Panc1 (cell line): Measurements from ENCODE around the gene TRAPPC5. TPM values are rescaled to one million over a fixed set of nuclear protein-coding genes. Genes with fewer than 3 reads are reported as not detected.

Experiments
- ATAC-seq: fragments of 200-7000 bp; cut with Tn5 transposase; 2 replicates; pipeline ENCODE4 v1.9.1; 2020; ENCODE audit warnings: mild to moderate bottlenecking, moderate library complexity
- BruUV-seq: library from RNA; stranded (reverse); fragments of 400-500 nt; replicated peaks from 2 replicates; lab custom pipeline; 2021; lab: Mats Ljungman, UMichigan
- CTCF ChIA-PET: fragments of 300-600 bp; sonication (Branson Sonifier 250); formaldehyde crosslinking; loops from one replicate; lab custom pipeline; 2022; ENCODE audit warnings: antibody characterized with exemption; lab: Charles Lee
- POLR2A ChIA-PET: fragments of 300-600 bp; sonication (Branson Sonifier 250); formaldehyde crosslinking; loops from one replicate; lab custom pipeline; 2022; ENCODE audit warnings: antibody characterized with exemption; lab: Charles Lee
- DNase-seq: peaks from one replicate; pipeline ENCODE4 v3.0.0-alpha.2; 2010; ENCODE audit warnings: low read depth, low spot score
- H3K27ac ChIP-seq: 2 replicates; pipeline ENCODE4 v1.5.1; 2011; ENCODE audit warnings: mild to moderate bottlenecking, low read length, inconsistent platforms
- H3K27me3 ChIP-seq: fragments of 200-500 bp; sonication (Bioruptor generic); 2 replicates; pipeline ENCODE4 v1.6.0; 2014; ENCODE audit warnings: low read length, inconsistent platforms; ENCODE audit not compliant: control insufficient read depth, insufficient read depth
- H3K36me3 ChIP-seq: fragments of 200-500 bp; sonication (Bioruptor generic); 2 replicates; pipeline ENCODE4 v1.5.1; 2014; ENCODE audit warnings: inconsistent platforms, mild to moderate bottlenecking, low read length, moderate library complexity; ENCODE audit not compliant: control insufficient read depth, insufficient read depth
- H3K4me1 ChIP-seq: 2 replicates; pipeline ENCODE4 v1.5.1; 2011; ENCODE audit warnings: inconsistent platforms, mild to moderate bottlenecking, low read length, moderate library complexity; ENCODE audit not compliant: control insufficient read depth, insufficient read depth
- H3K4me3 ChIP-seq, 2 experiments: 2 replicates each; pipeline ENCODE4 v1.5.1; 2011 to 2012; ENCODE audit warnings: low read depth in 2 of 2, low read length in 2 of 2, mild to moderate bottlenecking in 2 of 2, inconsistent platforms in 1 of 2, moderate library complexity in 1 of 2
- H3K9me3 ChIP-seq: fragments of 200-500 bp; sonication (Bioruptor generic); 2 replicates; pipeline ENCODE4 v1.5.1; 2014; ENCODE audit warnings: low read depth, mild to moderate bottlenecking, inconsistent platforms, low read length, moderate library complexity; ENCODE audit not compliant: control insufficient read depth, insufficient read depth
- POLR2AphosphoS5 ChIP-seq: IDR thresholded peaks from 2 replicates; pipeline ENCODE4 v1.6.1; 2012; ENCODE audit warnings: mild to moderate bottlenecking, low read depth, low read length, moderate library complexity
- SIN3A ChIP-seq: IDR thresholded peaks from 2 replicates; pipeline ENCODE4 v1.6.1; 2012; ENCODE audit warnings: low read depth, mild to moderate bottlenecking, low read length, moderate library complexity, borderline replicate concordance; ENCODE audit not compliant: insufficient read depth
- TCF7L2 ChIP-seq: IDR thresholded peaks from 2 replicates; pipeline ENCODE4 v1.6.1; 2011; ENCODE audit warnings: mild to moderate bottlenecking, low read depth, low read length, inconsistent platforms
- in situ Hi-C: cut with HindIII; loops from 2 replicates; pipeline ENCODE4 v1.10.0; 2016; ENCODE audit warnings: low sequenced_read_pairs, low pct_unique_long_range_greater_than_20kb
- intact Hi-C: fragments of 100-400 bp; cut with micrococcal nuclease; formaldehyde crosslinking; loops from one replicate; pipeline ENCODE4 v1.10.0; 2022; ENCODE audit not compliant: unreplicated experiment
- total RNA-seq: library from RNA; stranded (reverse); gene quantifications from one replicate; pipeline ENCODE4 v1.2.1, GENCODE V29; 2021; ENCODE audit not compliant: unreplicated experiment
- TF ChIP-seq, protein P1 (sequence below), 2 experiments: IDR thresholded peaks; 2 replicates each; pipeline ENCODE4 v1.6.1; 2011 to 2012; ENCODE audit warnings: low read depth in 2 of 2, control low read depth in 1 of 2, low read length in 1 of 2, mild to moderate bottlenecking in 1 of 2, moderate library complexity in 1 of 2; ENCODE audit not compliant: insufficient read depth in 1 of 2
- TF ChIP-seq, protein P2 (sequence below): fragments of 450-650 bp; IDR thresholded peaks from 2 replicates; pipeline ENCODE4 v1.5.1; 2017; ENCODE audit warnings: mild to moderate bottlenecking

TRAPPC5 gene
- total RNA-seq, 1 experiment from 2014 or later: 101 TPM

DNA sequence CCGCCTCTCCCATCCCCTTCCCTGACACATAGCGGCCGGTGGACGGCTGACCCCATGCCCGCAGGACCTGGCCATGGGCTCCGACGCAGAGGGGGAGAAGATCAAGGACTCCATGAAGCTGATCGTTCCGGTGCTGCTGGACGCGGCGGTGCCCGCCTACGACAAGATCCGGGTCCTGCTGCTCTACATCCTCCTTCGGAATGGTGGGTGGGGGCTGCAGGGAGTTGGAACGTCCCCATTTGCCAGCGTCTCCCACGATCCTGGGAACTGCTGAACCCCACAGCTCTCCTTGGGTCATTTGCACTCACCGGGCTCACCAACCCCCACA, 36.1 kb upstream of the TRAPPC5 start:
- in situ Hi-C loops: no loop called here
- ChIA-PET POLR2A (no interaction called here), CTCF (interaction anchor here (0.6 kb wide), 1 partner anchor 133 kb away, joined by 6 read pairs; no protein-coding TSS in a partner anchor)
- TF ChIP-seq TCF7L2 (no peak), POLR2AphosphoS5 (no peak), SIN3A (no peak)
- TF ChIP-seq, protein P1, sequence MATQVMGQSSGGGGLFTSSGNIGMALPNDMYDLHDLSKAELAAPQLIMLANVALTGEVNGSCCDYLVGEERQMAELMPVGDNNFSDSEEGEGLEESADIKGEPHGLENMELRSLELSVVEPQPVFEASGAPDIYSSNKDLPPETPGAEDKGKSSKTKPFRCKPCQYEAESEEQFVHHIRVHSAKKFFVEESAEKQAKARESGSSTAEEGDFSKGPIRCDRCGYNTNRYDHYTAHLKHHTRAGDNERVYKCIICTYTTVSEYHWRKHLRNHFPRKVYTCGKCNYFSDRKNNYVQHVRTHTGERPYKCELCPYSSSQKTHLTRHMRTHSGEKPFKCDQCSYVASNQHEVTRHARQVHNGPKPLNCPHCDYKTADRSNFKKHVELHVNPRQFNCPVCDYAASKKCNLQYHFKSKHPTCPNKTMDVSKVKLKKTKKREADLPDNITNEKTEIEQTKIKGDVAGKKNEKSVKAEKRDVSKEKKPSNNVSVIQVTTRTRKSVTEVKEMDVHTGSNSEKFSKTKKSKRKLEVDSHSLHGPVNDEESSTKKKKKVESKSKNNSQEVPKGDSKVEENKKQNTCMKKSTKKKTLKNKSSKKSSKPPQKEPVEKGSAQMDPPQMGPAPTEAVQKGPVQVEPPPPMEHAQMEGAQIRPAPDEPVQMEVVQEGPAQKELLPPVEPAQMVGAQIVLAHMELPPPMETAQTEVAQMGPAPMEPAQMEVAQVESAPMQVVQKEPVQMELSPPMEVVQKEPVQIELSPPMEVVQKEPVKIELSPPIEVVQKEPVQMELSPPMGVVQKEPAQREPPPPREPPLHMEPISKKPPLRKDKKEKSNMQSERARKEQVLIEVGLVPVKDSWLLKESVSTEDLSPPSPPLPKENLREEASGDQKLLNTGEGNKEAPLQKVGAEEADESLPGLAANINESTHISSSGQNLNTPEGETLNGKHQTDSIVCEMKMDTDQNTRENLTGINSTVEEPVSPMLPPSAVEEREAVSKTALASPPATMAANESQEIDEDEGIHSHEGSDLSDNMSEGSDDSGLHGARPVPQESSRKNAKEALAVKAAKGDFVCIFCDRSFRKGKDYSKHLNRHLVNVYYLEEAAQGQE (IDR thresholded peaks at IDR 0.05; ENCODE audit: insufficient read depth in 1 of 2, low read depth in 2 of 2, low read length in 1 of 2): no peak
- TF ChIP-seq, protein P2, sequence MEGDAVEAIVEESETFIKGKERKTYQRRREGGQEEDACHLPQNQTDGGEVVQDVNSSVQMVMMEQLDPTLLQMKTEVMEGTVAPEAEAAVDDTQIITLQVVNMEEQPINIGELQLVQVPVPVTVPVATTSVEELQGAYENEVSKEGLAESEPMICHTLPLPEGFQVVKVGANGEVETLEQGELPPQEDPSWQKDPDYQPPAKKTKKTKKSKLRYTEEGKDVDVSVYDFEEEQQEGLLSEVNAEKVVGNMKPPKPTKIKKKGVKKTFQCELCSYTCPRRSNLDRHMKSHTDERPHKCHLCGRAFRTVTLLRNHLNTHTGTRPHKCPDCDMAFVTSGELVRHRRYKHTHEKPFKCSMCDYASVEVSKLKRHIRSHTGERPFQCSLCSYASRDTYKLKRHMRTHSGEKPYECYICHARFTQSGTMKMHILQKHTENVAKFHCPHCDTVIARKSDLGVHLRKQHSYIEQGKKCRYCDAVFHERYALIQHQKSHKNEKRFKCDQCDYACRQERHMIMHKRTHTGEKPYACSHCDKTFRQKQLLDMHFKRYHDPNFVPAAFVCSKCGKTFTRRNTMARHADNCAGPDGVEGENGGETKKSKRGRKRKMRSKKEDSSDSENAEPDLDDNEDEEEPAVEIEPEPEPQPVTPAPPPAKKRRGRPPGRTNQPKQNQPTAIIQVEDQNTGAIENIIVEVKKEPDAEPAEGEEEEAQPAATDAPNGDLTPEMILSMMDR: no peak
- no peak for DNase-seq
- no peak for ATAC-seq
- no peaks in the 10 kb centered on the region for H3K9me3 ChIP-seq
- no TSS peak for BruUV-seq
- no peaks in the 10 kb centered on the region for H3K36me3 ChIP-seq
- no peaks in the 10 kb centered on the region for H3K4me1 ChIP-seq
- intact Hi-C loops: no loop called here
- H3K4me3 ChIP-seq: no peak overlapping the region
- no peak overlapping the region for H3K27ac ChIP-seq
- H3K27me3 ChIP-seq: no peaks in the 10 kb centered on the region

DNA sequence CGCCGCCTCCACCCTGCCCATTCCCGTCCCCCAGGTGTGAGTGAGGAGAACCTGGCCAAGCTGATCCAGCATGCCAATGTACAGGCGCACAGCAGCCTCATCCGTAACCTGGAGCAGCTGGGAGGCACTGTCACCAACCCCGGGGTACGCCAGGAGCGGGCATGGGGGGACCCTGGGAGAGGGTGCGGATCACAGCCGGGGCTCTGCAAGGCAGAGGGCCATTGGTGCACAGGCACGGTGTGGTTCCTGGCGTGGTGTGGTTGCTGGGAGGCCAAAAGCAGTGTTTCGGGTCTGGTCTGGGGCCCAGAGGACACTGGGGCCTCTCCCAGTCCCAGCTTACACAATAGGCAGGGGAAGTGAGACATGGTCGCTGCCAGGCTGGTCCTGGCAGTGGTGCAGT, 35.5 kb upstream of the TRAPPC5 start:
- ChIA-PET CTCF (no interaction called here), POLR2A (no interaction called here)
- Histone ChIP-seq H3K4me1 (no peaks in the 10 kb centered on the region), H3K9me3 (no peaks in the 10 kb centered on the region), H3K27ac (no peak overlapping the region), H3K4me3 (no peak overlapping the region), H3K27me3 (no peaks in the 10 kb centered on the region), H3K36me3 (no peaks in the 10 kb centered on the region)
- no TSS peak for BruUV-seq
- in situ Hi-C loops (no loop called here), intact Hi-C loops (no loop called here)
- DNase-seq (no peak), ATAC-seq (peak; percentile 42)
- TF ChIP-seq, protein P2: no peak
- TF ChIP-seq, protein P1 (IDR thresholded peaks at IDR 0.05; ENCODE audit: insufficient read depth in 1 of 2, low read depth in 2 of 2, low read length in 1 of 2): no peak
- TF ChIP-seq TCF7L2 (no peak), POLR2AphosphoS5 (no peak), SIN3A (no peak)
